Skeletal muscle tissue (tissue), 4 donors: Measurements from ENCODE around the gene LINGO3. TPM values are rescaled to one million over a fixed set of nuclear protein-coding genes. Genes with fewer than 3 reads are reported as not detected.

Source experiments
- H3K27ac ChIP-seq: one replicate; pipeline ENCODE4 v1.7.0; 2013; ENCODE audit warnings: mild to moderate bottlenecking, low read depth, low read length, inconsistent platforms
- H3K27me3 ChIP-seq, 3 donors: one replicate each; pipeline ENCODE4 v1.7.0; 2013; ENCODE audit warnings: low read length in 3 of 3; ENCODE audit not compliant: control insufficient read depth in 3 of 3, insufficient read depth in 3 of 3
- H3K36me3 ChIP-seq, 3 donors: one replicate each; pipeline ENCODE4 v1.7.0; 2013; ENCODE audit warnings: low read length in 3 of 3; ENCODE audit not compliant: control insufficient read depth in 3 of 3, insufficient read depth in 3 of 3
- H3K4me1 ChIP-seq, 3 donors: one replicate each; pipeline ENCODE4 v1.7.0; 2013; ENCODE audit warnings: low read length in 3 of 3, mild to moderate bottlenecking in 3 of 3; ENCODE audit not compliant: control insufficient read depth in 3 of 3, insufficient read depth in 3 of 3
- H3K4me3 ChIP-seq, 3 donors: one replicate each; pipeline ENCODE4 v1.7.0; 2013; ENCODE audit warnings: low read length in 3 of 3
- H3K9ac ChIP-seq, 3 donors: one replicate each; pipeline ENCODE4 v1.7.0; 2013; ENCODE audit warnings: low read length in 3 of 3, mild to moderate bottlenecking in 3 of 3, moderate library complexity in 2 of 3, low read depth in 1 of 3
- H3K9me3 ChIP-seq, 3 donors: one replicate each; pipeline ENCODE4 v1.7.0; 2013; ENCODE audit warnings: low read length in 3 of 3; ENCODE audit not compliant: control insufficient read depth in 3 of 3
- total RNA-seq: library from RNA; depleted of rRNA; stranded (reverse); fragments of >200 nt; gene quantifications from one replicate; pipeline ENCODE4 v1.2.3, GENCODE V29; 2014
- donor health status: Osteomylitis.

LINGO3 gene
- total RNA-seq, 1 donor from 2014 or later = not detected

DNA sequence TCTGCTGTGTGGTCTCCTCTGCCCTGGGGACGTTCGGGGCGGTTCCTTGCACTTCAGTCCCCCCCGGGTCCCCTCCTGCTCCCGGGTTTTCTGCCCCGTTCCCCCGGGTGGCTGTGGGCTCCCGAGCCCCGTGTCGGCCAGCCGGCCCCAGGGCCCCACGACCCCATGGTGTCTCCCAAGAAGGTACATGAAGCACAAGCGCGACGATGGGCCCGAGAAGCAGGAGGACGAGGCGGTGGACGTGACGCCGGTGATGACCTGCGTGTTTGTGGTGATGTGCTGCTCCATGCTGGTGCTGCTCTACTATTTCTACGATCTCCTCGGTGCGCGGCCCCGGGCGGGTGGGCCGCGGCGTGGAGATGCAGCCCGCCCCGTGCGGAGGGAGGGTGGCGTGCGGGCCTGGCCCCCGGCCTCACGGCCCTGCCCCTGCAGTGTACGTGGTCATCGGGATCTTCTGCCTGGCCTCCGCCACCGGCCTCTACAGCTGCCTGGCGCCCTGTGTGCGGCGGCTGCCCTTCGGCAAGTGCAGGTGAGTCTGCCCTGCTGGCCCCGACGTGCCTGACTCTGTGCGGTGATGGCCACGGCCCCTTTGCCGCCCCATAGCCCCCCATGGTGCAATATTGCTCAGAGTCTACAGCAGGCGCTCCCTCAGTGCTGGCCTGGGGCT is 31.8 kb upstream of the LINGO3 start:
- Histone ChIP-seq H3K27ac (no peak overlapping the region), H3K27me3 (no peaks in the 10 kb centered on the region), H3K4me1 (peaks cover 0 to 21% (median 3%) of the 10 kb centered on the region in 3 donors), H3K9me3 (no peaks in the 10 kb centered on the region), H3K9ac (no peak overlapping the region), H3K36me3 (peaks cover 8 to 23% (median 21%) of the 10 kb centered on the region in 3 donors), H3K4me3 (no peak overlapping the region)

- peaks cover 7 to 21% (median 15%) of the 10 kb centered on the region in 3 donors for H3K36me3 ChIP-seq
Measured at GRCh38 chr19:2338751-2339643, 31.0 kb upstream of the LINGO3 start.

GRCh38 chr19:2338055-2338615 is 30.2 kb upstream of the LINGO3 start:
- no peak overlapping the region for H3K9ac ChIP-seq
- H3K27ac ChIP-seq = no peak overlapping the region
- peaks cover 4 to 33% (median 13%) of the 10 kb centered on the region in 3 donors for H3K4me1 ChIP-seq
- no peak overlapping the region for H3K4me3 ChIP-seq
- H3K27me3 ChIP-seq = no peaks in the 10 kb centered on the region
- H3K36me3 ChIP-seq = peaks cover 7 to 21% (median 15%) of the 10 kb centered on the region in 3 donors
- H3K9me3 ChIP-seq = no peaks in the 10 kb centered on the region

More at GRCh38 chr19:2338751-2339643, 31.0 kb upstream of the LINGO3 start:
- peaks cover under 1 to 25% (median 5%) of the 10 kb centered on the region in 3 donors for H3K4me1 ChIP-seq
- H3K9me3 ChIP-seq = no peaks in the 10 kb centered on the region
- no peak overlapping the region for H3K27ac ChIP-seq
- H3K27me3 ChIP-seq = no peaks in the 10 kb centered on the region
- H3K4me3 ChIP-seq = no peak overlapping the region
- no peak overlapping the region for H3K9ac ChIP-seq

- H3K9me3 ChIP-seq = no peaks in the 10 kb centered on the region
- no peaks in the 10 kb centered on the region for H3K27me3 ChIP-seq
- no peak overlapping the region for H3K4me3 ChIP-seq
- H3K27ac ChIP-seq = no peak overlapping the region
- peaks cover 7 to 19% (median 11%) of the 10 kb centered on the region in 3 donors for H3K36me3 ChIP-seq
- H3K4me1 ChIP-seq = peaks cover 8 to 39% (median 19%) of the 10 kb centered on the region in 3 donors
- H3K9ac ChIP-seq = no peak overlapping the region
Measured at GRCh38 chr19:2337329-2337707, 29.4 kb upstream of the LINGO3 start.

- peaks cover 14 to 45% (median 25%) of the 10 kb centered on the region in 3 donors for H3K4me1 ChIP-seq
- no peak overlapping the region for H3K9ac ChIP-seq
- peak overlapping the region in 1 of 3 donors; percentile 29 for H3K4me3 ChIP-seq
- H3K27ac ChIP-seq = no peak overlapping the region
- peaks cover 7 to 19% (median 11%) of the 10 kb centered on the region in 3 donors for H3K36me3 ChIP-seq
- no peaks in the 10 kb centered on the region for H3K9me3 ChIP-seq
- no peaks in the 10 kb centered on the region for H3K27me3 ChIP-seq
Measured at GRCh38 chr19:2336528-2337328, 28.8 kb upstream of the LINGO3 start.

DNA sequence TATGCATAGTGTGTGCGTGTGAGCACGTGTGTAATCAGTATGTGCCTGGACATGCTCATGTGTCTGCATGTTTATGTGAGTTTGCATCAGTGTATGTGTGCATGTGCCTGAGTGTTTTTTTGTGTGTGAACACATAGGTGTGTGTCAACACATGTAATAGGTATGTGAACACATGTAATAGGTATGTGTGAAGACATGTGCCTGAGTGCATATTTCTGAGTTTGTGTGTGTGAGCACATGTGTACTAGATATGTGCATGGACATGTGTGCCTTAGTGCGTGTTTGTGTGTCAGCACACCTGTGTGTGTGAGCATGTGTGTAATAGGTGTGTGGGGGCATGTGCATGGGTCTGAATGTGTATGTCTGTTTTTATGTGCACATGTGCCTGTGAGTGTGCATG is 27.9 kb upstream of the LINGO3 start:
- Histone ChIP-seq H3K27me3 (no peaks in the 10 kb centered on the region), H3K36me3 (peaks cover 5 to 12% (median 6%) of the 10 kb centered on the region in 3 donors), H3K4me3 (no peak overlapping the region), H3K27ac (no peak overlapping the region), H3K4me1 (peaks cover 21 to 54% (median 33%) of the 10 kb centered on the region in 3 donors), H3K9ac (no peak overlapping the region), H3K9me3 (no peaks in the 10 kb centered on the region)

- H3K4me1 ChIP-seq = peaks cover 28 to 60% (median 40%) of the 10 kb centered on the region in 3 donors
Measured at GRCh38 chr19:2334986-2335846, 27.3 kb upstream of the LINGO3 start.

DNA sequence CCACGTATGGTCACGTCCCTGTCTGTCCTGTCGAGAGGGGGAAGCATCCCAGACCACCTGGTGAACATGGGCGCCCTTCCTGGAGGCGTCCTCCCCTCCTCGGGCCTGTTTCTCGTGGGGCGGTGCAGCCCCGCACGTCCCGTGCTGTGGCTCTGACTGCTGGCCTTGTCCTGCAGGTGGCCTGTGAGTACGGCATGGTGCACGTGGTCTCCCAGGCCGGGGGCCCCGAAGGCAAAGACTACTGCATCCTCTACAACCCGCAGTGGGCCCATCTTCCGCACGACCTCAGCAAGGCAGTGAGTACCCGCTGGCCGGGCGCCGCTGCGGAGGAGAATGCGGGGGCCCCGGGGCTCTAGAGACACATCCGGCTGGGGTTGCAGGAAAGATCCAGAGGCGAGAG is 26.5 kb upstream of the LINGO3 start:
- H3K4me3 ChIP-seq = no peak overlapping the region
- no peak overlapping the region for H3K27ac ChIP-seq
- H3K9ac ChIP-seq = no peak overlapping the region
- no peaks in the 10 kb centered on the region for H3K9me3 ChIP-seq
- no peaks in the 10 kb centered on the region for H3K27me3 ChIP-seq
- peaks cover 4 to 6% (median 5%) of the 10 kb centered on the region in 3 donors for H3K36me3 ChIP-seq
- peaks cover 34 to 67% (median 44%) of the 10 kb centered on the region in 3 donors for H3K4me1 ChIP-seq

More at GRCh38 chr19:2334986-2335846, 27.3 kb upstream of the LINGO3 start:
- Histone ChIP-seq H3K27ac (no peak overlapping the region), H3K9ac (no peak overlapping the region), H3K27me3 (no peaks in the 10 kb centered on the region), H3K4me3 (no peak overlapping the region), H3K9me3 (no peaks in the 10 kb centered on the region), H3K36me3 (peaks cover 5 to 12% (median 6%) of the 10 kb centered on the region in 3 donors)
